GM21825 (cell line): ENCODE measurements around the gene ARL4C.

Source experiments
- ATAC-seq: cut with Tn5 transposase; IDR thresholded peaks from one replicate; pipeline ENCODE4 v1.9.1; 2021; ENCODE audit warnings: mild to moderate bottlenecking, moderate library complexity; ENCODE audit not compliant: unreplicated experiment

ARL4C gene

GRCh38 chr2:234496835-234497593 is at the start of gene ARL4C:
Gene ARL4C, minus strand, starts transcription at chr2:234497081. Its CDS starts 495 bp downstream, at chr2:234496586.
- ATAC-seq = peak; percentile 49

DNA sequence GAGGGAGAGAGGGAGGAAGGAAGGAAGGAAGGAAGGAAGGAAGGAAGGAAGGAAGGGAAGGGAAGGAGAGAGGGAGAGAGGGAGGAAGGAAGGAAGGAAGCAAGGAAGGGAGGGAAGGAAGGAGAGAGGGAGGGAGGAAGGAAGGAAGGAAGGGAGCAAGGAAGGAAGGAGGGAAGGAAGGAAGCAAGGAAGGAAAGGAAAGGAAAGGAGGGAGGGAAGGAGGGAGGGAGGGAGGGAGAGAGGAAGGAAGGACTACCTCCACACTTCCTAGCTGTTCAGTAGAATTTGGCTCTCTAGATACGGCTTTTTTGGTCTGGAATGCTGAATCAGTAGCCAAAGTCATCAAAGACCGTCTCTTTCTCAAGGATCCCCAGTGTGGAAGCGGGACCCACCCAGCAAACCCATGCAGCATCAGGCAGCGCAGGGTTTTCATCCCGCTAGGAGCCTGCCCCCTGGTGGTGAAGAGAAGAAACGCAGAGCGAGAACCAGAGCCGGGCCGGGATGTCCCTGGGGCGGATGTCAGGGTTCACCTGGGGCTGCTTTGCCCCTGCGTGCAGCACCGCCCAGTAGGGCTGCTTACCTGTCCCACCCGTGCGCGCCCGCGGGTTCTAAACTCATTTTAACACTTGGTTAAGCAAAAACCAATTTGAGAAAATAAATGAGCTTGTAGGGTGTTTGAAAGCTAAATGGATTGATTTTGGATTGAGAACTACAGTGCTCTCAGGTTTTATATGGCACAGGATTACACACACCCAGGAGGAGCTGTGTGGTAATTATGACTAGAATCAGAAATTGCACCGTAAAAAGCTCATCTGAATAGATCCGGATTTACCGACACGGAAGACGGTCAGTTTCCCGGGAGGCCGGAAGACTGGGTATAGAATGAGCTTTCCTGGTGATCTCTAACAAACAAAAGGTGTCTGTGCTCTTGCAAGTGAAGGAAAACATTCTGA is 48.1 kb upstream of the ARL4C start:
- no peak for ATAC-seq

DNA sequence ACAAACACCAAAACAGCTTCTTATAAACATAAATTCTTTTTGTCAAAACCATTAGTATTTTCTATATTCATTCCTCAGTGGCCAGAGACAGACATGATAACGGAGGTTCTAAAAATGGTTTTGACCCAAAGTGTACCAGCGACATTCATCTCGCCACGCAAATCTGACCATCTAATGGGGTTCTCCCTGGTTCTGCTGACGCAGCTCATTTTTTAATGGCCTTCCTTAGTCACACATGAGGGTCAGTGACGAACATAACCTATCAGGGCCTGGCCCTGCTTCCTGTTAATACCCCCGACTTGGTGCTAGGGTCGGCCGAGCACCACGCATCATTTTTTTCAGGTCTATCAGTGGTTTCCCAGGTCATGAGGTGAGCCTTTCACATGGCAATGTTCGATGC is 45.9 kb upstream of the ARL4C start:
- ATAC-seq = no peak

- no peak for ATAC-seq
These were observed 41.0 kb upstream of the ARL4C start for GRCh38 chr2:234537929-234538328.

DNA sequence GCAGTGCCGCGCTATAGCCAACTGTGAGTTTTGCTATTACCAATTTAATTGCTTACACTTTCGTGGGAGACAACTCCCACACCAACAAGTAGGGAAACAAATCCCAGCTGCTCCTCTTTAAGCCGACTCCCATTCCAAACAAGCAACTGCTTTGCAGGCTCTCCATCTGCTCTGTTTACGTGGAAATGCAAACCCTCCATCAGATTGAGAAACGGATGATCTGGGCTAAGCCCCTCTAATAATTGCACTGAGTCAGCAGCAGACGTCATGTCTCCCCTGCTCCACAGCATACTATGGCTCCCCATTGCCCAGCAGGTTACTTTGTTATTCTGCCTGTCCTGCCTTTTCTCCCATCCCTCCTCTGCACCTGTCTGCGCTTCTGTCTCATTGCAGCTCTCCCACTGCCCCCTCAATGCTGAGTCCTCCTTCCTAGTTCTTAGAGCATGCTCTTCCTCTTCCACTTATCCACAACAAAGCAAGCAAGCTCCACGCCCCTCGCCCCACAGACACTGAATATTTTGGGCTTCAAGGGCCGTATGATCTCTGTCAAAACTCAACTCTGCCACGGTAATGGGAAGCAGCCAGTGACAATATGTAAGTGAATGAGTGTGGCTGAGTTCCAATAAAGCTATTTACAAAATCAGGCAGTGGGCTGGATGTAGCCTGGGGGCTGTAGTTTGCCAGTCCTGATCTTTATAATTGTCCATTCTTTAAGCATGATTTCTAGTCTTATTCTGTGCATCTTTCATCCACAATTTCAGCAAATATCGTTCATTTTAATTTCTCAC is 39.5 kb upstream of the ARL4C start:
- no peak for ATAC-seq

GRCh38 chr2:234535464-234535863 is 38.6 kb upstream of the ARL4C start:
- ATAC-seq = no peak

DNA sequence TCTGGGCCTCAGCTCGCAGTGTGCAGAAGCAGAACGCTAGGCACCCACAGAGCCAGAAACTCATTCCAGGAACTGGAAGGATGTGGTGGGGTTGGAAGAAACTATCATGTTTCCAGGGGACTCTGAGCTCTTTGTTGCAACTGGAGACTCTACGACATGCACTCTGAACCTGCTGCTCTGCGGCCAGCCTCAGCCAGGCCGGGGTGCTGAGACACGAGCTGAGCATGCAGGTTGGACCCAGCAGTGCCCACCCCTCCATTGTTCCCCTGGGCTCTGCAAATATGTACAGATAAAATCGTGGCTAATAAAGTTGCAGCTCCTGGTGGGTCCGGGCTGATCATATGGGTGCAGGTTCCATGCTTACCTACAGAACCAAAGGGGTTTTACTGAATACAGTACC is 37.6 kb upstream of the ARL4C start:
- no peak for ATAC-seq

DNA sequence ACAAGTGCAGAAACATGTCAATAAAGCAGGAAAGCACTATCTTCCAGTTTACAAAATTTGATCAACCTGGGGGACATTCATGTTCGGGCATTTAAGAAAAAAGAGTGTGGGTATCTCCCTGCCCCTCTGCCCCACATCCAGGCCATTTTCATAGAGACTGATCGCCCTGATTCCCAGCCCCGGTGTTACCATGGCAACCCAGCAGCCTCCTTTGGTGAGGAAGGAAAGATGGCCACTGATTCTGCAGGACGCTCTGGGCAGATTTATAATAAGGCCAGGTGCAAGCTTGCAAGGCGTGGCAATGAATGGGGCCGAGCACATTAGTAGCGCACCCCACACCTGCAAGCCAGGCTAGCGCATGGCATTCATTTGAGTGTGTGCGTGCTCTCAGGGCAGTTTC is 36.7 kb upstream of the ARL4C start:
- no peak for ATAC-seq

- no peak for ATAC-seq
These were observed 31.7 kb upstream of the ARL4C start for GRCh38 chr2:234528410-234529148.

GRCh38 chr2:234526711-234527110 is 29.8 kb upstream of the ARL4C start:
- ATAC-seq = no peak

- no peak for ATAC-seq
These were observed 24.7 kb upstream of the ARL4C start for GRCh38 chr2:234521536-234521935.

GRCh38 chr2:234518986-234519642 is 22.2 kb upstream of the ARL4C start:
- ATAC-seq = no peak

DNA sequence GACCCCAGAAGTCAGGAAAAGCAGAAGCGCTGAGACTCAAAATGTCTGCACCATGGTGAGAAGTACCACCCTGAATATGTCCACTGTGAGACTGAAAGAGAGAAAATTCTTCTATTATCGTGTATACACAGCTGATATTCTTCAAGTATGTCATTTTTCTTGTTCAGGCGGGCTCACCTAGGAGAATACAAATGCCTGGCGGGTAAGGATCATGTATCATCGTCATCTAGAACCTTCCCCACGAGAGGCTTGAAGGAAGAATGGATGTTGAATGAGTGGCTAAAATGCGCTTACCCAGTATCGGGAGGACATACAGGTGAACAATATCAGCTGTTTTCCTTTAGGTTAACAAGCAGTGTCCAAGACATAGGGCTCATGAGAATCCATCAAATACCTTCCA is 21.1 kb upstream of the ARL4C start:
- no peak for ATAC-seq

GRCh38 chr2:234514873-234515638 is 18.2 kb upstream of the ARL4C start:
- ATAC-seq = no peak

- ATAC-seq = no peak
These were observed 17.2 kb upstream of the ARL4C start for GRCh38 chr2:234514099-234514498.

- no peak for ATAC-seq
These were observed 16.2 kb upstream of the ARL4C start for GRCh38 chr2:234512884-234513669.

DNA sequence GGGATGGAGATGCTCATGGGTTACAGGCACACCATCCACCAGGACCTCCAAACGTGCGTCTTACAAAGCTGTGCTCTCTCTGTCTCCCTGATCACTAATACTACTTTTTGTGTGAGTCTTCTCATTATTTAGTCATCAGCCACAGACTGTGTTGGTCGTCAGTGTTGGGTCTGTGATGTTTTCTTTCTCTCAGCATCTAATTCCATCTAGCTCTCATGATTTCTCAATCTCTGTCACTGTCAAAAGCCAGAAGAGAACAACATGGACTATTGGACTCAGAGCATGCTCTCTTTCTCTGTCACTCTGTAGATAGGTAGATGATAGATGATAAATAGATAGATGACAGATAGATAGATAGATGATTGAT is 6.0 kb upstream of the ARL4C start:
- ATAC-seq = no peak

DNA sequence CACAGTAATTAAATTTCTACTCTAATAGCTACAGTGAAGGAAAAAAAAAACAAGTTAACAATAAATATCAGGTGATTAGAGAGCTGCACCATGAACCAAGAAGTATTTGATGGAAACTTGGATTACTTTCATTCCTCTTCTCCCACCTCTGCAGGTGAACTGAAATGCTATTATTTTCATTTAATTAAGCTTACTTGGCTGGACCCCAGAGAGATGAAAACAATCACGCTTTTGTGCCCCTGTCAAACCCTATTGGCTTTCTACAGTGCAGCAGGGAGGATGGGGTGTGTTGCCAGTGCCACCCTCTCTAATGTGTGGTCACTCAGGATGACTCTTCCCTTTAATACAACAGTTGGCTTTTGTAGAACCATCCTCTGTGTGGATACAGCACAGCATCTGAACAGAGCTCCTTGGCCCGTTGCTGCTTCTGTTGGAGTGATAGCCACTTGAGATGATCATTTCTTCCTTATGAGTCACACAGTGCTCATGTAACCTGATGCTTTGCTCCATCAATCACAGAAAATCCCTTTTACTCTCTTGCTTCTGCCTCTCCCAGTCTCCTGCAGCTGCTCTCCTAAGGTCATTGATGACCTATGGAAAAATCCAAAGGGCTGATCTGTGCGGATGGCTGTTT is 5.5 kb upstream of the ARL4C start:
- ATAC-seq = no peak
